GM12801 (cell line): Measurements from ENCODE around the gene NHSL2.

Source experiments
- CTCF ChIP-seq: IDR thresholded peaks from one replicate; pipeline ENCODE4 v1.5.1; 2011; ENCODE audit warnings: control low read depth; ENCODE audit not compliant: insufficient read length; ENCODE audit errors: extremely low read depth

NHSL2 gene

DNA sequence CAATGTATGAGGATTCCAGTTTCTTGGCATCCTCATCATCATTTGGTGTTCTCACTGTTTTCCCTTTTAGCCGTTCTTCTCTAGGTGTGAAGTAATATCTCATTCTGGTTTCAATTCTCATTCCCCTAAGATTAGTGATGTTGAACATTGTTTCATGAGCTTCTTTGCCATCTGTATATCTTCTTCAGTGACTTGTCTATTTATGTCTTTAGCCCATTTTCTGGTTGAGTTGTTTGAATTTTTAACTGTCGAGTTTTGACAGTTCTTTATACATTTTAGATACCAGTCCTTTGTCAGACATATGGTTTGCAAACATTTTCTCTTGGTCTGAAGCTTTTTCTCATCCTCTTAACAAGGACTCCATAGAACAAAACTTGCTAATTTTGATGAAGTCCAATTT, 101.1 kb downstream of the NHSL2 start:
- no peak for TF ChIP-seq CTCF

DNA sequence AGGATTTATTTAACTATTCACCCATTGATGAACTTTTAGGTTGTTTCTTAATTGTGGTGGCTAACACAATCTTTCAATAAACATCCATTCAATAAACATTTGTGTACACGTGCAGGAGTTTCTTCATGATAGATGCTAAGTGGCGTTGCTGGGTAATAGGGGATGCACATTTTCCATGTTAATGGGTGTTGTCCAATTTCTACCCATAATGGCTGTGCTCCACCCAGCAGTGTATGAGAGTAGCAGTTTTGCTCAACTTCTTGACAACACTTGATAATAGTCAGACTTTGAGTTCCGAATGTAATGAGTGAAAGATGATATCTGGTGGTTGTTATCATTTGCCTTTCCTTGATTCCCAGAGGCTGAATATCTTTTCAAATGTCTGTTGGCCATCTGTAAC, 104.7 kb downstream of the NHSL2 start:
- no peak for TF ChIP-seq CTCF

DNA sequence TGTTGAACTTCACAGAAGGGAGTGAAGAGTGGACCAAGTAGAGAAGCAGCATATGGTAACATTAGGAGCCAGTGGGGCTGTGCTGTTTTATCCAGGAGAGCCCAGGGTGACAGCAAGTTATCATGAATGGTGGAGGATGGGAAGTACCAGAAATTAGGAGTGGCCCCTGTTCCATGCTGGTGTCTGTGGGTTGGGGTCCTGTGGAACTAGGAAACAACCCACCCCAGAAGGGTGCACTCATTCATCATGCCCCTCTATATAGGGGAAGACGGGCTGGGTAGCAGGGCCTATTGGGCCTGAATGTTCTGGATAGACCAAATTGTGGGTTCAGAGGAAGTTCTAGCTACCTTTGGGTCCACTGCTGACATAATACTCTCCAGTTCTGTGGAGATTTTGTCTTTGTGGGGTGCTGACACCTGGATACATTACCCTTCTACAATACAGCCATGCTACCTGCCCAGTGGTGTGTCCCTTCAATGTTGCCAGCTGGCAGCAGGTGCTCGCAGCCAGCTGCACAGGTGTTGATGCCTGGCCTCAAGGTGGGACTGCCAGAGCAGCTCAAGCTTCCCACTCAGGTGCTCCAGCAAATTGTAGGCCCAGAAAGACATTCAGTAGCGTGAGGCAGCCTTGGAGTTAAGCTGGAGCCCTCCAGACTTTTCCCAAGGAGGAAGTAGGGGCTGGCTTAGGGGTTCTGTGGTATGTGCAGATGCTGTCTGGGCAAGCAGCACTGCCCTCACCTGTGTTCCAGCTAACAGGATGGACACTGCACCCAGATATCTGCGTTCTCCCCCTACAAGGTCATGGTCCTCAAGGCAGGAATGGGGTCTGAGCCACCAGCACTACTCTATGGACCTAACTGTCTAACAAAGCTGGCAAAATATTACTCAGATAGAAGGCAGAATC, 106.5 kb downstream of the NHSL2 start:
- TF ChIP-seq CTCF: no peak

- no peak for TF ChIP-seq CTCF
Observed at GRCh38 chrX:72018277-72019112, 107.8 kb downstream of the NHSL2 start.

- TF ChIP-seq CTCF: no peak
Observed at GRCh38 chrX:72019487-72019886, 108.8 kb downstream of the NHSL2 start.

GRCh38 chrX:72020204-72020603, 109.6 kb downstream of the NHSL2 start:
- no peak for TF ChIP-seq CTCF

- no peak for TF ChIP-seq CTCF
Observed at GRCh38 chrX:72020788-72021187, 110.1 kb downstream of the NHSL2 start.
